ENCODE results near the gene ACBD3.

DNA sequence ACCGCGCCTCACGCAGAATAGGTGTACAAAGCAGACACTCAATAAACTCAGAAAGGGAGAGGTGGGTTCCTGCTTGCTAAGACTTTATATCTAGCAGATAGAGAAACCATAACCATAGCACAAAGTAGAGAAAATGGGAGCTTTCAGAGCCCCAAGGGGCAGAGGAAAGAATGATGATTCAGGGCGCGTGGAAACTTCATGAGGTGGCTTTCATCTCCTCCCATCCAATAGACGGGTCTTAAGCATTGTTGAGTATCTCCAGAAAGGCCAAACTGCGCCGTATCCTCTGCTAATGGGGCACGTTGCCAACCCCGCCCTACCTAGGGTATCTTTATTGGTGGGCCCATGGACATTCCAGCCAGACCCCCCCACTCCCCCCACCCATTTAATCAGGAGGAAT lies 36.1 kb upstream of the ACBD3 start:
- TF ChIP-seq, protein P1, sequence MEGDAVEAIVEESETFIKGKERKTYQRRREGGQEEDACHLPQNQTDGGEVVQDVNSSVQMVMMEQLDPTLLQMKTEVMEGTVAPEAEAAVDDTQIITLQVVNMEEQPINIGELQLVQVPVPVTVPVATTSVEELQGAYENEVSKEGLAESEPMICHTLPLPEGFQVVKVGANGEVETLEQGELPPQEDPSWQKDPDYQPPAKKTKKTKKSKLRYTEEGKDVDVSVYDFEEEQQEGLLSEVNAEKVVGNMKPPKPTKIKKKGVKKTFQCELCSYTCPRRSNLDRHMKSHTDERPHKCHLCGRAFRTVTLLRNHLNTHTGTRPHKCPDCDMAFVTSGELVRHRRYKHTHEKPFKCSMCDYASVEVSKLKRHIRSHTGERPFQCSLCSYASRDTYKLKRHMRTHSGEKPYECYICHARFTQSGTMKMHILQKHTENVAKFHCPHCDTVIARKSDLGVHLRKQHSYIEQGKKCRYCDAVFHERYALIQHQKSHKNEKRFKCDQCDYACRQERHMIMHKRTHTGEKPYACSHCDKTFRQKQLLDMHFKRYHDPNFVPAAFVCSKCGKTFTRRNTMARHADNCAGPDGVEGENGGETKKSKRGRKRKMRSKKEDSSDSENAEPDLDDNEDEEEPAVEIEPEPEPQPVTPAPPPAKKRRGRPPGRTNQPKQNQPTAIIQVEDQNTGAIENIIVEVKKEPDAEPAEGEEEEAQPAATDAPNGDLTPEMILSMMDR (IDR thresholded peaks at IDR 0.05), result no peak
- TF ChIP-seq POLR2A (IDR thresholded peaks at IDR 0.05), result no peak

Data from uterus (tissue), 2 donors.